KBM-7 (cell line): ENCODE results near the gene AATK.

Experiments
- DNase-seq: peaks from one replicate; pipeline ENCODE4 v3.0.0-alpha.2; 2015
- in situ Hi-C: fragments of 300-500 bp; cut with MboI; formaldehyde crosslinking; loops from 2 replicates; pipeline ENCODE4 v1.14.3; 2020; ENCODE audit warnings: low sequenced_read_pairs, low pct_unique_long_range_greater_than_20kb, mixed read lengths

Gene AATK

DNA sequence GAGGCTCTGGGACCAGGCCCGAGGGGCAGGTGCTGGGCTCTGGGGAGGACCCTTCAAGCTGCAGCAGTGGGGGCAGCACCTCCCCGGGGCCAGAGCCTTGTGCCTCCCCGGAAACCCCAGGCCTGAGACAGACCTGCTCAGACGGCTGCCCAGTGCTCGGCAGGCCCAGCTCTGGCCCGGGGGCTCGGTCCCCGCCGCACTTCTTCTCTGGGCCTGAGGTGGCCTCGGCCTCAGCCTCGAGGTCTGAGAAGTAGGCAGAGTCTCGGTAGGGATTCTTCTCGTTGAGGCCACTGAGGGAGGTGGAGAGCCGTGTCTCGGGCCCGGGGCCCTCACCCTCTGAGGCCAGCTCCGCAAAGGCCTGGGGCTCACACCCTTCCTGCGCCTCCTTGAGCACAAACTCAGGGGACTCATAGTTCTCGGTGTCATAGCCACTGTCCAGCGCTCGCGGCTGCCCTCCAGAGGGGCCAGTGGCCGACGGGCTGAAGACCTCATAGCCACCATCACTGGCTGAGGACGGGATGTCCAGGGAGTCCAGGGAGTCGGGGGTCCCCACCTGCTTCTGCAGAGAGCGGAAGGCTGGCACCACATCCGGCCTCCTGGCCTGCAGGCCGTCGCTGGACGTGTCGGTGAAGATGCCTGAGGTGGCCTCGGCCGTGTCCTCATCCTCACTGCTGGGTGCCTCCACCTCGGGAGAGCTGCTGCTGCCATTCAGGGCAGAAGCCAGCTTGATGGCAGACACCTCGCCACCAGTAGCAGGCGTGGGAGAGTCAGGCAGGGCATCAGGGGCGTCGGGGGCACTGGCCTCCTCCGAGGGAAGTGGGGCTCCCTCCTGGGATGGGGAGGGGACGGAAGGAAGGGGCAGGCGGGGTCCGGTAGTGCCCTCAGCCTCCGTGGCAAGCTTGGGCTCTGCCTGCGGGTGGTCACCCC is 45.1 kb downstream of the AATK start:
- in situ Hi-C loops = no loop called here

DNA sequence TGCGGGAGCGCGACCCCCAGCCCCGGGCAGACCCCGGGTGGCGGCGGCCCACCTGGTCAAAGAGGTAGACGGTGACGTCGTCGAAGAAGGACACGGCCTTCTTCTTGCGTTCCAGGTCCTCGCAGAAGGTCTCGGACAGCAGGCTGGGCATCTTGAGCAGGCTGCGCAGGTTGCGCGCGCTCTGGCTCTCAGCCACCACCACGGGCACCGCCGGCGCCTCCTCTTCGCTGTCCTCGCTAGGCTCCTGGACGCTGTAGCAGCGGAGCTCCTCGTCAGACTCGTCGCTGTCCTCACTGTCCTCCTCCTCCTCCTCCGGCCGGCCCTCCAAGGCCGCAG is 45.9 kb downstream of the AATK start:
- in situ Hi-C loops = no loop called here
- no peak for DNase-seq

More for the DNA sequence above, 45.1 kb downstream of the AATK start:
- DNase-seq = no peak

DNA sequence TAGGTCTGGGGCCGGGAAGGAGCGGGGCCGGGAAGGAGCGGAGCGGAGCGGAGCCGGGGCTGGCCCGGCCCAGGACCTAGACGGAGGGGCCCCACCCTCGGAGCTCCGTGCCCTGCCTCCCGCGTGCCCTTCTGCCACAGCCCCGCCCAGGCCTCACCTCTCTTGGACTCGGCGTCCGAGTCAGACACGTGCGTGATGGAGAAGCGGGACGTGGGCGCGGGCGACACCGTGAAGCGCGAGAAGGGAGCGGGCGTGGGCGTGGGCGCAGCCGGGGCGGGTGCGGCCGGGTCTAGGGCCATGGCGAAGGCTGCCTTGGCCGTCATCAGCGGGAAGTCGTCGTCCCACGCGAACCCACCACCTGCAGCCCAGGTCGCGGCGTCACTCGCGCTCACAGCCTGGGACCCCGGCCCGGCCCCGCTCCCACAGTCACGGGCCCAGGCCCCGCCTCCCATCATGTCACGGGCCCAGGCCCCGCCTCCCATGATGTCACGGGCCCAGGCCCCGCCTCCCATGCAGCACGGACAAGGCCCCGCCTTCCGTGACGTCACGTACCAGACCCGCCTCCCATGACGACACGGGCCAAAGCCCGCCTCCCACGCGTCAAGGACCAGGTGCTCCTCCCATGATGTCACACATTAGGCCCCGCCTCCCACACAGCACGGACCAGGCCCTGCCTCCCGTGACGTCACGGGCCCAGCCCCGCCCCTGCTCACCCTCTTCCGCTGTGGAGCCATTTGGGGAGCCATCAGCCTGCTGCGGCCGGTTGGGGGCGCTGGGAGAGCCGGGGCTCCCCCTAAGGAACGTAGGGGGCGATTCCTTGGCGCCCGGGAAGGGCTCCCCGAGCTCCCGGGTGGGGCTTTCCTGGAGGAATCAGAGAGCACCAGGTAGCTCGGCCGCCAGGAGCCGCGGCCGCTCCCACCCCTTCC is 46.5 kb downstream of the AATK start:
- DNase-seq = peak; percentile 34
- in situ Hi-C loops = no loop called here

DNA sequence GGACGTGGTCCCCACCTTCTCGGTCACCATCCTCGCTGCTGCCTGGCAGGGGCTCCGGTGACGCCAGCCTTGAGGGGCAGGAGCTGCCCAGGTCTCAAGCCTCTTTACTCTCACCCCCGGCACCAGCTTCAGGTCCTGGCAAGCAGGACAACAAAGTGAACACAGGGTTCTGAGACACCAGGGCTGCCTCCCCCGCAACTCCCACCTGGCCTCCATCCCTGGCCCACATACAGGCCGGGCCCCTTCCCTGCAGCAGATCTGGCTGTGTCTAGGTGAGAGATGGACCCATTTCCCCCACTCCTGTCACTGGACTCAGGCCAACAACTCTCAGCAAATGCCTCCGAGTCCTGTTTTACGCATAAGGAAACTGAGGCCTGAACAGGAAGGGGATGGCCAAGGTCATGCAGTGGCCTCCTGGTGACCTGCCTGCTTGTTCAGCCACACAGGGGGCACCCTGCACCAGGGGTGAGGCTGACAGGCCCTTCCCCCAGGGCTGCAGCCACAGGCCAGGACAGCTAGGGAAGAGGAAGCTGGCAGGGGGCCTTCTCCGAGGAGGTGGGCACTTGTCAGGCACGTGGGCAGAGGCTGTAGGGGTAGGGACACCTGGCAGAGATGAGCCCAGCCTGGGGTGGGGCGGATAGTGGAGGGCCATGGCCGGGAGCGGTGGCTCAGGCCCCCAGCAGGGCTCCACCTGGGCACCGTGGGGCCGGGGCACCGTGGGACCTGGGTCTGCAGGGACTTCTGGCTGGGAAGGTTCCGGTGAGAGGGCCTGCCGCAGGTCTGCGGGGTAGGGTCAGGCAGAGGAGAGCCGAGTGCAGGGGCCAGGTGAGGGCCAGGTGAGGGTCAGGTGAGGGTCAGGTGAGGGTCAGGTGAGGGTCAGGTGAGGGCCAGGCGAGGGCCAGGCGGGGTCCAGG is 47.5 kb downstream of the AATK start:
- in situ Hi-C loops = no loop called here
- DNase-seq = no peak

DNA sequence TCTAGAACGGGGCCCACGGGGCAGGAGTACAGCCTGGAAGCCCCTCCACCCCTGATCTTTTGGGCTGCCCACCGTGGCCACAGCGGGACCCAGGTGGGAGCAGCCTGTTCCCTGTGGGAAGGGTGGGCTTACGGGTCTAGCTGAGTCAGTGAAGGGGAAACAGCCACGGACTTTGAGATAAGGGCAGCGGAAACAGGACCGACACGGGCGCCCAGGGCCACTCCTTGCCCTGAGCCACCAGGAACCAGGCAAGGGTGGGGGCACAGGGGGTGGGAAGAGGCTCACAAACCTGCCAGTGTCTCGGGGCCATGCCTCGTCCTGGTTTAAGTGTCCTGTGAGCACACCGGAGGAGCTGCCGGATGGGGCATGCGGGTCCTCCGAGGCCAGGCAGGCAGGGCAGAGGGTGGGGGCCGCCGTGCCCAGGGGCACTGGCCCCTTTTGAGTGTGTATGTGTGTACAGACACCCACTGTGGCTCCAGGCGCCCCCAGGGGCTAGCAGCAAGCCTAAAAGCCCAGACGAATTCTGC is 48.3 kb downstream of the AATK start:
- no peak for DNase-seq
- in situ Hi-C loops = no loop called here

DNA sequence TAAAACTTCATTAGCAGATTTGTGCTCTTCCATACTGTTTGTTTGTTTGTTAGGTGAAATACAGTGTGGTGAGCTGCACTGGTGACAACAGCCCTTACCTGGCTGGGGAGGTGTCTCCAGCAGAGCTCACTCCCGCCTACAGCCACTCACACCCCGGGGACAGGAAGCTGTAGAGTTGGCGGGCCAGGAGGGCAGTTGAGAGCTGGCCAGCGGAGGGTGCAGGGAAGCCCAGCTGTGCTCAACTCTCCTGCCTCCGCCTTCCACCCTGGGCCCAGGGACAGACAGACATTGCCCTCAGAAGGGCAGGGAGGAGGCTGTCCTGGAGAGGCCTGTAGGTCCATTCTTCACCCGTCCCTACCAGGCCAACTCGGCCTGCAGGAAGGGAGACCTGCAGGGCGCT is 49.3 kb downstream of the AATK start:
- DNase-seq = no peak
- in situ Hi-C loops = no loop called here

DNA sequence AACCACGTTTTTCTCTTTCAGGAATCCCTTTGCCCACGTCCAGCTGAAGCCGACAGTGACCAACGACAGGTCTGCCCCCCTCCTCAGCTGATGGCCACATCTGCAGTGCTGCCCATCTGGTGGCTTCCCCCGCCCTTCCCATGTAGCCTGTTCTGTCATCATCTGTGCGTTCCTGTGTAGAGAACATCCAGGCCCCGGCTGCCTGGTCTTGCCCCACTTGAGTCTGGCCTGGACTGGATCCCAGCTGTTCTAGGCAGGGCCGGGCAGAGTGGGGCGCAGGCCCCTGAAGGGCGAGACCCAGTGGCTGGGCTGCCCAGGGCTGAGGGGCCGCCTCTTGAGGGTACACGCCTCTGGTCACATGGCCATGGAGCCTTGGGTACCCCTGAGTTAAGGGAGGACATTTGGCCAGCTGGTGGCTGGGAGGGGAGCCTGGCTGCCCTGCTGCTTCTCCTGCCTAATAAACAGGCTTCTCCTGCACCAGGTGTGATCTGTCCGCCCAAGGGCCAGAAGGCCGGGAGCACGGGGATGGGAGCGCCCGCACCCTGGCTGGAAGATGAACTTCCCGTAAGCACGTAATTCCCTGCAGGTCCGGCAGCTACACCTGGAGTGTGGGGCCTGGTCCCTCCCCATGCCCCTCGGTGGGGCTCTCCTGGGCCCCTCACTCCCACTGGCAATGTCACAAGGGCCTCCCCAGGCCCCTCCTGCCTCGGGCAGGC is 50.1 kb downstream of the AATK start:
- in situ Hi-C loops = no loop called here
- DNase-seq = no peak

DNA sequence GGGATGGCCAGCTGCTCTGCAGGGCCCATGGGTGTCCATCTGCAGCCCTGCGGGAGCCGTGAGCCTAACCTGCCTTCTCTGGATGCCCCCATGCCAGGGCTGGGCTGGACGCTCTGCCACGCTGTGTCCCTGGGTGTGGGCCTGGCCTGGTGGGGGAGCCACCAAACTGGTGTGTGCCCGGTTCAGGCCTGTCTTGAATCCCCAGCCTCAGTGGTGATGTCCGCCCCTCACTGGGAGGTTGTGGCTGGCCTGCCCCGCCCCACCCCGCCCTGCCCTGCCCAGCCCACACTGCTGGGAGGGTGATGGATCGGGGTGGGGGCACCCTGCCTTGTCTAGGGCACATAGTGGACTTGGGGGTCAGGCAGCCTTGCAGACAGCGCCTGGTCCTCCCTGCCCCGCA is 50.8 kb downstream of the AATK start:
- no peak for DNase-seq
- in situ Hi-C loops = no loop called here

DNA sequence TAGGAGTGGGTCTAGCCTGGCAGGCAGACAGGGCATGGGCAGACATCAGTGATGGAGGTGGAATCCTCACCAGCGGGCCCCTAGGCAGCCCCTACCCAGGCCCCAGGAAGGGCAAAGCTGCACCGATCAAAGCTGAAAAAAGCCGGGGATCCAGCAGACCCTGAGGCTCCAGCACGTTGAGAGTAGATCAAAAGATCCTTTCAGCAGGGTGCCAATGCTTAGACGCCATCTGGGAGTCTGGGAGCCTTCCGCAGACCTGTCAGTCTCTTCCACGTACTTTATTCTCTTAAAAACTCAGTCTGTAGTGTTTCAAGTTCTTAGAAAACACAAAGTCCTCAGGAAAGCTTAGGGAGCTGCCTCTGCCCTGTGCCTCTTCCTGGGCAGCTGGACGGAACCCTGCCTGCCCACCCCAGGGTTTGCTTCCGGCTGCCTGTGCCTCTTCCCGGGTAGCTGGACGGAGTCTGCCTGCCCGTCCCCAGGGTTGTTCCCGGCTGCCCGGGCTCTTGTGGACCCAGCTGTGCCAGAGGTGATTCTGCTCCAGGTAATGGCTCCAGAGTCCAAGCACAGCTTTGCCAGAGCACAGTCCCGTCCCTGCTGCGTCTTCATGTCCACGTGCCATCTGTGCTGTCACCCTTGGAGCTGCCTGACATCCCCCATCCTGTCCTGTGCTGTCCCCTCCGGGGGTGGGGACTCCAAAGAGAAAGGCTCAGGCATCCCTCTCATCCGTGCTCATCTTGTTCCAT is 51.5 kb downstream of the AATK start:
- in situ Hi-C loops = no loop called here
- no peak for DNase-seq

DNA sequence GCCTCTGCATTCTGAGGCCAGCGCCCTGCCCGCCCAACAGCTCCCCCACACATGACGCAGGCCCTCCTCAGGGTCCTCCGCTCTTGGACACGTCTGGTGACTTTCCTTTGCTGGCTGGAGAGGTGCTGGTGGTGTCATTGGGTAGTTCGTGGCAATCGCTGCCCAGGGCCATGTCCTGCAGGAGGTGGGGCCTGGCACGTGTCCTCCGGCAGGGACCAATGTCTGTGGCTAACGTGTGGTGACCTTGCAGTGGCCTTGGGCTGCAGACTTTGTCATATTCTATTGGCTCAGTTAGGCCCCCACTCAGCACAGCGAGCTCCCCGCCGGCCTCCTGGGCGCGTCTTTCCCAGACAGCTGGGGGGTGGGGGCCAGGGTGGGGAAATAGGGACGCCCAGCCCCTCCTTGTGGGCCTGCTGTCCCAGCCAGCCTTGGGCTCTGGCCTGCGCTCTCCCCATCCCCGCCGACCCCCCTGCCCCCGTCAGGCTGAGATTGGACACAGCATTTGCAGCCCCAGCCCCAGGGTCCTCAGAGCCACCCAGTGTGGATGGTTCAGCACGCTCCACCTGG is 52.8 kb downstream of the AATK start:
- DNase-seq = no peak
- in situ Hi-C loops = no loop called here

DNA sequence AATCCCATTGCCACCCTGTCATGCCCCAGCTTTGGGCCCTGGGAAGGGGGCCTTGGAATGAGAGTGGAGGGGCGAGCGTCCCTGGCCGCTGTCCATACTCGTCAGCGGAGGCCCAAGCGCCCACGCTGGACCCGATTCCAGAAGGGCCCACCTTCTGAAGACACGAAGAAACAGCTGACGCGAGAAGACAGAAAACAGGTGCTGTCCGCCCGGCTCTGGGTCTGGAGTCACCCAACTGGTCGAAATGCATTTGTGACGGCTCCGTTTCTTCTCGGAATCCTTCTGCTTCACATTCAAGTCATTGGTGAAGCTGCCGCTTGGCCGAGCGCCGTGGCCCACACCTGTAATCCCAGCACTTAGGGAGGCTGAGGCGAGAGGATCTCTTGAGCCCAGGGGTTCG is 53.6 kb downstream of the AATK start:
- in situ Hi-C loops = no loop called here
- DNase-seq = no peak

DNA sequence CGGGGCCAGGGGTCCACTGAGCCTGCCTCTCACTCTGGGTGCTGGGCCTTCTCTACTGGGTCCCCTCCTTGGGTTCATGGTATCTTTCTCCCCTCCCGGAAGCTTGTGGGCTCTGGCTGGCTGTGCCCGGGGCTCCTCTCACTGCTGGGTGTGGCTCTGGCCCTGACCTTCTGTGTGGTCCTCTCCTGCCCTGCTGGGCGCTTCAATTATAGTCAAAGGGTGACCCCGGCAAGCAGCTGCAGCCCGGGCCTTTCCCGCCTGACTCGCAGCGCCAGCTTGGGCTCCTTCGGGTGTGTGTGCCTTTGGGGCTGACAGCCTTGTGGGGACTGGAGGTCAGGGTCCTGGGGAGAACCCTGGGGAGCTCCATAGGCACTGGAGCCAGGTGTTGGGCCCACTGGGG is 55.0 kb downstream of the AATK start:
- no peak for DNase-seq
- in situ Hi-C loops = no loop called here

DNA sequence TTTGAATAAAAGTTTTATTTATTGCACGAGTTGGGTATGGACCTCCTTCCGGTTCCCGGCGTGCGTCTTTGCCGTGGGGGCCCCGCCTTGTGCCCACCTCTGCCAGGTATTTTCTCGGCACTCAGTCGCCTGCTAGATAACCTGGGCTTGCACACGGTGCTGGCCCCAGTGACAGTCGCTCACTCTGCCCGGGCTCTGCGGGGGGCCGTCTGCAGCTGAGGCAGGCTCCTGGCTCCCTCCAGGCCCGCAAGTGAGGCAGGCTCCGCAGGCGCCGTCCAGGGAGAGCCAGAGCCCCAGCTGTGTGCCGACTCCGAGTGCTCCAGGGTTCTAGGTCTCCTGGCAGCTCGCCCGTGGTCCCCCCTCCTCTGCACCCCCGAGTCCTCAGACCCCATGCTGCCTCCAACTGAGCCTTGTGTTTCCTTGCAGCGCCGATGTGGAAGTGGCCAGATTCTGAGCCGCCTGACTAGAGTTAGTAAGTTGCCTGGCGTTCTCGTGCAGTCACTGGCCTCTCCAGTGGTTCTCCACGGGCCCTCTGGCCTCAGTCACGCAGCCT is 55.5 kb downstream of the AATK start:
- in situ Hi-C loops = no loop called here
- DNase-seq = no peak

DNA sequence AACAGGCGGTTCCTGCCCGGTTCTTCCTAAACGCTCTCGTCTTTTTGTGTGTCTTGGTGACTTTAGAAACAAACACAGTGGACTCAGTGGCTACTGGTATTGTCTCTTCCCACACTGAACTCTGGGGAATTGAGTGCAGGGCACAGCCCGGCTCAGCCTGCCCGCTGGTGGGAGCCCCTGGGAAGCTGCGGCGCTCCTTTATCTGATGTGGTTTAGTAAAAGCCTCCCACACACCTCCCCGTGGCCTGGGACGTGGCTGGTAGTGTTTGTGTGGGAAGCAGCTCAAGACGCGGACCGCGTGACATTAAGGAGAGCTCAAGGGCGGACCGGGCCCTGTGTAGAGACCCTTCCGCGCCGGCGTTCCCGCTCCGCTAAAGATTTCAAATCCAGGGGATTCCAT is 56.1 kb downstream of the AATK start:
- DNase-seq = no peak
- in situ Hi-C loops = no loop called here

DNA sequence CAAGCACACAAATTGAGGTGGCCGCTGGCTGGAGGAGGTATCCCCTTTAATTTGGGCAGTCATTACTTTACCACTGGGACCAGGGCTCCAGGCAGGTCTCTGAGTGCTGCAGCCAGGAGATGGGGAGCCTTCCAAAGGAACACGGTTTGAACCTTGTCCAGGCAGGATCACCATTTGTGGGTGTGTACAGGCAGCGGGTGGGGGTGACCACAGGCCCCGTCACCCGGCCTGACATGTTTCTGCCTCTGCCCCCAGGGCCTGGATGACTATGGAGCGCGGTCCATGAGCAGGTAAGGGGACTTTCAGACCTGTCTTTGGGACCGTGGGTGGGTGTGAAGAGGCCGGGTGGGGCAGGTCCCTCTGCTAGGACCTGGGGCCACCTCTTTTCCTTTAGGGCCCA is 57.8 kb downstream of the AATK start:
- DNase-seq = no peak
- in situ Hi-C loops = no loop called here

DNA sequence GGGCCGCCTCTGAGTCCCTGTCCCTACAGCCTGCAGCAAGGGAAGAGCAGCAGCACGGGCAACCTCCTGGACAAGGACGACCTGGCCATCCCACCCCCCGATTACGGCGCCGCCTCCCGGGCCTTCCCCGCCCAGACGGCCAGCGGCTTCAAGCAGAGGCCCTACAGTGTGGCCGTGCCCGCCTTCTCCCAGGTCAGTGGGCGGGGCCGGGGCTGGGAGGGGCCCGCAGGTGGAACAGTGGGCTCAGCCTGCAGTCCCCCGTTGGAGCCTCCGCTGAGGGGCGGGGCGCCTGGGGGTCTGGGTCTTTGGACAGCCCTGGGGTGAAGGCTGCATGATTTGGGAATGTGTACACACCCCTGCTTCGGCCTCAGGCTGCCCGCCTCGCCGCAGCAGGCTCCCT is 59.3 kb downstream of the AATK start:
- in situ Hi-C loops = no loop called here
- DNase-seq = no peak

DNA sequence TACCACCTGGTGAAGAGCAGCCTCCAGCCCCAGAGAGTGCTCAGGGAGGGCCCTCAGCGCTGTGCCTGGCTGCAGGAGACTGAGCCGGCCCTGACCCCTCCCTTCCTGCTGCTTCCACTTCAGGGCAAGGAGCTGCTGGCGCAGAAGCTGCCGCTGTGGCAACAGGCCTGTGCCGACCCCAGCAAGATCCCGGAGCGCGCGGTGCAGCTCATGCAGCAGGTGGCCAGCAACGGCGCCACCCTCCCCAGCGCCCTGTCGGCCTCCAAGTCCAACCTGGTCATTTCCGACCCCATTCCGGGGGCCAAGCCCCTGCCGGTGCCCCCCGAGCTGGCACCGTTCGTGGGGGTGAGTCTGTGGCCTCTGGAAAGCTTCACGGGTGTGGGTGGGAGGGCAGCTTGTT is 62.6 kb downstream of the AATK start:
- in situ Hi-C loops = no loop called here

More for the DNA sequence above, 62.6 kb downstream of the AATK start:
- no peak for DNase-seq
